ENCODE measurements around the gene CRAT.

The CRAT gene

DNA sequence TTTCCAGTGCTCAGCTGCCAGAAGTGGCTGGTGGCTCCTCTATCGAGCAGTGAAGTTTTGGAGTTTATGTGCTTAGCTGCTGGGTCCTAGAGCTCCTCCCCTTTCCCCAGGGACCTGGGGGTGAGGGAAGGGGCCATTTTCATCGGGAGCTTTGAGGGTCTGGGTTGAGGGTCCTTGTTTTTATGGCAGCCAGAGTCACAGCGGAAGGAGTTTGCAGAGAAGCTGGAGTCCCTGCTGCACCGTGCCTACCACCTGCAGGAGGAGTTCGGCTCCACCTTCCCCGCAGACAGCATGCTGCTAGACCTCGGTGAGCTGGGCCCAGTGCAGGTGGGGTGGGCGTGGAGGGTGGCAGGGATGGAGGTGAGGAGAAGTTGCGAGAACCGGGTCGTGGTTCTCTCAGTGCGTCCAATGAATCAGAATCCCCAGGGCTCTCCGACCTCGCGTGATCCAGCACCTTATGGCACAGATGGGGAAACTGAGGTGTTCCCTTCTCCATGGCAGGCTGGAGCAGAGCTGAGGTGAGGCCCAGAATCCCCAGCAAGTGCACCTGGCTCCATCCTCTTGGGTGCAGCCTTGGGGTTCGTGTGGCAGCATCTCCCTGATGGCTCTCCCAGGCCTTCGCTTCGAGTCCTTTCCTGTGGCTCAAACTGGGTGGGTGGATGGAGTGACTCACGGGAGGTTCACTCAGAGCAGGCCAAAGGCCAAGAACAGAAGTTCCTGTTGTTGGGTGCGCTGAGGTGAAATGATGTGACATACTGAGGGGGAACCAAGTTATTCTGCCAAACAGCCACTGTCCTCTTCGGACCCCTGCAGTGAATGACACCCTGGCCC lies 51.4 kb downstream of the CRAT start:
- DNase-seq, result no peak

DNA sequence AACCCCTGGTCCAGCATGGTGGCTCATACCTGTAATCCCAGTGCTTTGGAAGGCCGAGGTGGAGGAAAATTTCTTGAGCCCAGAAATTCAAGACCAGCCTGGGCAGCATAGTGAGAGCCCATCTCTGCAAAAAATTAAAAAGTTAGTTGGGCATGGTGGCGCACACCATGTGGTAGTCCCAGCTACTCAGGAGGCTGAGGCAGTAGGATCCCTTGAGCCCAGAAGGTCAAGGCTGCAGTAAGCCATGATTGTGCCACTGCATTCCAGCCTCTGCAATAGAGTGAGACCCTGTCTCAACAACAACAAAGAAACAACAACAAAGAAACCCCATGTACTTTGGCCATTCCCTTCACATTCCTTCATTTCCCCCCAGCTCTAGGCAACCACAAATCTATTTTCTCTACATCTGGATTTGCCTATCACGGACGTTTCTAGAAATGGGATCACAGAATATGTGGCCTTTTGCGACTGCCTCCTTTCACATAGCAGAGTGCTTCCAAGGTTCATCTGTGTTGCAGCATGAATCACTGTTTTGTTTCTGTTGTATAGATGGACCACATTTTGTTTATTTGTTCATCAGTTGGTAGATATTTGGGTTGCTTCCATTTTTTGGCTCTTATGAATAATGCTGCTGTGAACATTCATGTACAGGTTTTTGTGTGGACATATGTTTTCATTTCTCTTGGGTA lies 56.3 kb downstream of the CRAT start:
- DNase-seq, result no peak

DNA sequence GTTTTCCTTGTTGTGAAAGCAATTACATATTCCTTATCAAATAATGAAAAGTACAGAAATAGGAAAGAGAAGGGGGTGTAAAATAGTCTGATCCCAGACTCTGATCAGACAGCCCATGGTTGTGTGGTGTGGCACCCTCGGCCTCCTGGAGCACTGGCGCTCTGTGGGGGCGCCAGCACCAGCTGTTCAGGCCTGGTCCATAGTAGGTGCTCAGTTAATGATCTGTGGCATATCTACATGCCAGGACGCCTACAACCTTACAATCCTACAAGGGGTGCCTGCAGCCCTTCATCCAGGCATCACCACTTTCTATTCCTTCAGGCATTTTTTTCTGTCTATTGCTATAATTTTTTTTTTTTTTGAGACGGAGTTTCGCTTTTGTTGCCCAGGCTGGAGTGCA lies 57.6 kb downstream of the CRAT start:
- DNase-seq, result no peak

DNA sequence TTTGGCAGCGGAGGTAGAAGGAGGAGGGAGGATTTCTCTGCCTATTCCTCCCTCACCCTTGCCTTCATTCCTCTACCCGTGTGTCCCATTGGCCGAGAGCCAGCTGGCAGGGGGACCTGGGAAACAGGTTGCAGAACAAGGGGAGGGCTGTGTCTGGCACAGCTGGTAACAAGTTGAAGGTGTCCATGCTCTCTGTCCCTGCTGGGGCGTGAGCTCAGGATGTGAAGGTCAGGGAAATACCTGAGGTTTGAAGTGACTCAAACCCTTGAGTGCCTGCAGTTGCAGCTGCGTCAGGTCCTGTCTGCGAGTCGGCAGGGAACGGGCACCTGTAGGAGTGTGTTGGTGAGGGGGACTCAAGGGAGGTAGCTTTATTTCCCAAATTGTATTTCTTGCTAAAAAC lies 58.0 kb downstream of the CRAT start:
- peak in 1 of 2 experiments; percentile 18 for DNase-seq

All from NCI-H524 (cell line).